ENCODE data around the gene BRD7. TPM values are rescaled to one million over a fixed set of nuclear protein-coding genes. Genes with fewer than 3 reads are reported as not detected.

Gene BRD7
- total and polyA plus RNA-seq, 2 of the 4 experiments (the other 2 are of a cell fraction), result 24.8 to 29.9 TPM

DNA sequence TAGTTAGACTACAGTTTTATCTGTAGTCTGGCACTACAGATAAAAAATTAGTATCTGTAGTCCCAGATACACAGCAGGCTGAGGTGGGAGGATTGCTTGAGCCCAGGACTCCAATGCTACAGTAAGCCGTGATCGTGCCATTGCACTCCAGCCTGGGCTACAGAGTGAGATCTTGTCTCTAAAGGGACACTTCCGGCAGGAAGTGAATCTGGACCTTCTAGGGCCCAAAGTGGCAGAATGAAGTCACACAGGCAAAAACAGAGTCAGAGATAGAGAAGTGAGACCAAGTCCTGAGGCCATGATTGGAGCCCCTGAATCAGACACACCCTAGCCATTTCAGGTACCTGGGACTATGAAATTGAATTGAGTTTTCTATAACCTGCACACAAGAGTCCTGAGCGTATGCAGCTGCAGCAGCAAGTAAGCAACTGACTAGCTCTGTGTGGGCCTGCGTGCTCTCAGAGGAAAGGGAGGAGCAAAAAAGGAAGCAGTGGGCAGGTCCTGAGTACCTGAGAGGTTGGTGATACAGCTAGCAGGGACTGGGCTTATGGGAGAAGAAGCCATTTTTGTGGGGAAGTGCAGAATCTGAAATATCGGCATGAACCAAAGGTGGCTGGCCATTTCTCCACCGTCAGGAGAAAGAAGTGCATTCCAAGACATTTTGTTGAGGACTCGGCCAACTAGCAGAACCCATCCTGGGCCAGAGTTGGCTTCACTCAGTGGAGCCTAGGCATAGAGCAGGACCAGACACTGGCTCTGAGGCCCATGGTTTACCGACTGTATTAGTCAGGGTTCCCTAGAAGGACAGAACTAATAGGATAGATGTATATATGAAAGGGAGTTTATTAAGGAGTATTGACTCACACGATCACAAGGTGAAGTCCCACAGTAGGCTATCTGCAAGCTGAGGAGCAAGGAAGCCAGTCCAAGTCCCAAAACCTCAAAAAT is 27.2 kb upstream of the BRD7 start:
- ATAC-seq (ENCODE audit: low read depth), result no peak
- dilution Hi-C loops (cut with HindIII; ENCODE audit: low sequenced_read_pairs, unreplicated experiment) (no loop called here), in situ Hi-C loops (cut with MboI; ENCODE audit: low sequenced_read_pairs) (no loop called here), intact Hi-C loops (cut with micrococcal nuclease) (no loop called here)
- H3K36me3 ChIP-seq (ENCODE audit: control insufficient read depth, insufficient read depth, low read length), result no peaks in the 10 kb centered on the region
- DNase-seq, result no peak
- POLR2A ChIA-PET (ENCODE audit: unreplicated experiment), result no interaction called here
- H4K8ac ChIP-seq (ENCODE audit: low read depth in 2 of 2, low read length in 2 of 2), result no peak overlapping the region
- H2BK120ac ChIP-seq (ENCODE audit: low read depth, low read length), result no peak overlapping the region
- 80% methylated on average over 5 of the region's 10 CpGs; no CpG with 5 or more reads in 1 of the 2 experiments for WGBS, 2 experiments (ENCODE audit: extremely low coverage in 2 of 2, insufficient read length in 1 of 2)
- H2BK20ac ChIP-seq (ENCODE audit: low read depth, low read length), result no peak overlapping the region
- H3K14ac ChIP-seq (replicated peaks; ENCODE audit: low read depth, low read length), result no peak overlapping the region
- no peaks in the 10 kb centered on the region for H3K9me3 ChIP-seq (ENCODE audit: control insufficient read depth, insufficient read depth, low read length)
- BruUV-seq (replicated peaks), result no TSS peak
- no peak overlapping the region for H3K23ac ChIP-seq (ENCODE audit: low read depth, low read length)
- no peaks in the 10 kb centered on the region for H3K9me1 ChIP-seq (ENCODE audit: insufficient read depth, low read length)
- no peaks in the 10 kb centered on the region for H4K20me1 ChIP-seq (ENCODE audit: insufficient read depth, low read length)
- H2BK15ac ChIP-seq (ENCODE audit: low read depth, low read length), result no peak overlapping the region
- H3K4me2 ChIP-seq (ENCODE audit: low read depth, low read length), result no peak overlapping the region
- no peak overlapping the region for H4K91ac ChIP-seq (ENCODE audit: insufficient read depth, low read depth, low read length)
- H3K27me3 ChIP-seq (ENCODE audit: control insufficient read depth, insufficient read depth, low read length), result peaks cover 3% of the 10 kb centered on the region
- H3K27ac ChIP-seq (ENCODE audit: insufficient read depth, low read length), result no peak overlapping the region
- no peak overlapping the region for H2BK5ac ChIP-seq (ENCODE audit: low read depth, low read length, poor library complexity, severe bottlenecking)
- H2AK9ac ChIP-seq (replicated peaks; ENCODE audit: low read depth, low read length, poor library complexity), result no peak overlapping the region
- no peak overlapping the region for H3K4ac ChIP-seq (ENCODE audit: low read depth, low read length)
- no peak overlapping the region for H3K9ac ChIP-seq (ENCODE audit: low read depth, low read length)
- H3K4me3 ChIP-seq (ENCODE audit: insufficient read depth, low read depth, low read length), result no peak overlapping the region
- no peak overlapping the region for H4K5ac ChIP-seq (ENCODE audit: low read depth, low read length)
- H3K4me1 ChIP-seq (ENCODE audit: control insufficient read depth, insufficient read depth, low read length), result no peaks in the 10 kb centered on the region
- CTCF ChIA-PET, result no interaction called here
- no peak overlapping the region for H2AFZ ChIP-seq (replicated peaks; ENCODE audit: low read length, poor library complexity)
- H3K18ac ChIP-seq (ENCODE audit: low read depth, low read length), result no peak overlapping the region
- H3K56ac ChIP-seq (ENCODE audit: extremely low read depth, insufficient read depth, low read length), result no peak overlapping the region
- H3K79me1 ChIP-seq (ENCODE audit: low read depth in 1 of 2, low read length in 2 of 2), result no peaks in the 10 kb centered on the region
- no peak overlapping the region for H2AK5ac ChIP-seq (ENCODE audit: low read depth, low read length)
- TF ChIP-seq, protein P1, sequence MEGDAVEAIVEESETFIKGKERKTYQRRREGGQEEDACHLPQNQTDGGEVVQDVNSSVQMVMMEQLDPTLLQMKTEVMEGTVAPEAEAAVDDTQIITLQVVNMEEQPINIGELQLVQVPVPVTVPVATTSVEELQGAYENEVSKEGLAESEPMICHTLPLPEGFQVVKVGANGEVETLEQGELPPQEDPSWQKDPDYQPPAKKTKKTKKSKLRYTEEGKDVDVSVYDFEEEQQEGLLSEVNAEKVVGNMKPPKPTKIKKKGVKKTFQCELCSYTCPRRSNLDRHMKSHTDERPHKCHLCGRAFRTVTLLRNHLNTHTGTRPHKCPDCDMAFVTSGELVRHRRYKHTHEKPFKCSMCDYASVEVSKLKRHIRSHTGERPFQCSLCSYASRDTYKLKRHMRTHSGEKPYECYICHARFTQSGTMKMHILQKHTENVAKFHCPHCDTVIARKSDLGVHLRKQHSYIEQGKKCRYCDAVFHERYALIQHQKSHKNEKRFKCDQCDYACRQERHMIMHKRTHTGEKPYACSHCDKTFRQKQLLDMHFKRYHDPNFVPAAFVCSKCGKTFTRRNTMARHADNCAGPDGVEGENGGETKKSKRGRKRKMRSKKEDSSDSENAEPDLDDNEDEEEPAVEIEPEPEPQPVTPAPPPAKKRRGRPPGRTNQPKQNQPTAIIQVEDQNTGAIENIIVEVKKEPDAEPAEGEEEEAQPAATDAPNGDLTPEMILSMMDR (conservative IDR thresholded peaks at IDR 0.05; ENCODE audit: low read depth, low read length), result no peak
- TF ChIP-seq FOS (IDR thresholded peaks at IDR 0.05; ENCODE audit: low read depth, low read length), result no peak
- TF ChIP-seq MXI1 (IDR thresholded peaks at IDR 0.05; ENCODE audit: borderline replicate concordance, low read depth, low read length), result no peak
- no peak for TF ChIP-seq MAZ (IDR thresholded peaks at IDR 0.05; ENCODE audit: borderline replicate concordance, low read depth, low read length)
- TF ChIP-seq RCOR1 (IDR thresholded peaks at IDR 0.05; ENCODE audit: insufficient replicate concordance, low read length), result no peak
- TF ChIP-seq BHLHE40 (IDR thresholded peaks at IDR 0.05; ENCODE audit: low read depth, low read length), result no peak
- no peak for TF ChIP-seq CEBPB (IDR thresholded peaks at IDR 0.05; ENCODE audit: low read depth, low read length)
- TF ChIP-seq CHD1 (IDR thresholded peaks at IDR 0.05; ENCODE audit: low read depth, low read length), result no peak
- TF ChIP-seq RFX5 (IDR thresholded peaks at IDR 0.05; ENCODE audit: low read depth, low read length), result no peak
- no peak for TF ChIP-seq RAD21 (IDR thresholded peaks at IDR 0.05; ENCODE audit: low read length)
- TF ChIP-seq, protein P2, sequence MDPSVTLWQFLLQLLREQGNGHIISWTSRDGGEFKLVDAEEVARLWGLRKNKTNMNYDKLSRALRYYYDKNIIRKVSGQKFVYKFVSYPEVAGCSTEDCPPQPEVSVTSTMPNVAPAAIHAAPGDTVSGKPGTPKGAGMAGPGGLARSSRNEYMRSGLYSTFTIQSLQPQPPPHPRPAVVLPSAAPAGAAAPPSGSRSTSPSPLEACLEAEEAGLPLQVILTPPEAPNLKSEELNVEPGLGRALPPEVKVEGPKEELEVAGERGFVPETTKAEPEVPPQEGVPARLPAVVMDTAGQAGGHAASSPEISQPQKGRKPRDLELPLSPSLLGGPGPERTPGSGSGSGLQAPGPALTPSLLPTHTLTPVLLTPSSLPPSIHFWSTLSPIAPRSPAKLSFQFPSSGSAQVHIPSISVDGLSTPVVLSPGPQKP (IDR thresholded peaks at IDR 0.05; ENCODE audit: borderline replicate concordance, low read depth, low read length), result no peak
- TF ChIP-seq, protein P3, sequence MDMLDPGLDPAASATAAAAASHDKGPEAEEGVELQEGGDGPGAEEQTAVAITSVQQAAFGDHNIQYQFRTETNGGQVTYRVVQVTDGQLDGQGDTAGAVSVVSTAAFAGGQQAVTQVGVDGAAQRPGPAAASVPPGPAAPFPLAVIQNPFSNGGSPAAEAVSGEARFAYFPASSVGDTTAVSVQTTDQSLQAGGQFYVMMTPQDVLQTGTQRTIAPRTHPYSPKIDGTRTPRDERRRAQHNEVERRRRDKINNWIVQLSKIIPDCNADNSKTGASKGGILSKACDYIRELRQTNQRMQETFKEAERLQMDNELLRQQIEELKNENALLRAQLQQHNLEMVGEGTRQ (IDR thresholded peaks at IDR 0.05; ENCODE audit: low read depth, low read length), result no peak
- TF ChIP-seq NFE2L2 (IDR thresholded peaks at IDR 0.05; ENCODE audit: low read depth, low read length), result no peak
- TF ChIP-seq MAFK (IDR thresholded peaks at IDR 0.05; ENCODE audit: low read depth, low read length), result no peak

Data from IMR-90 (cell line).